Karpas-422 (cell line): ENCODE data around the gene MYO18A. TPM values are rescaled to one million over a fixed set of nuclear protein-coding genes. Genes with fewer than 3 reads are reported as not detected.
"Not testable (repeated sequence)": the region's sequence is repeated elsewhere in the genome, so short reads cannot be mapped to it uniquely, and the experiment has no call there.

Source experiments
- DNase-seq: peaks from one replicate; pipeline ENCODE4 v3.0.0-alpha.2; 2015
- H2AFZ ChIP-seq: fragments of 200-600 bp; sonication (generic); 2 replicates; pipeline ENCODE4 v1.6.1; 2014; ENCODE audit warnings: antibody characterized with exemption, low read length, mixed read lengths
- H3K27ac ChIP-seq: fragments of 200-600 bp; sonication (generic); 2 replicates; pipeline ENCODE4 v1.5.1; 2014; ENCODE audit warnings: mild to moderate bottlenecking, low read length, moderate library complexity
- H3K27me3 ChIP-seq: fragments of 200-600 bp; sonication (generic); 2 replicates; pipeline ENCODE4 v1.6.1; 2014; ENCODE audit warnings: low read length, mixed read lengths
- H3K36me3 ChIP-seq: fragments of 200-600 bp; sonication (generic); 2 replicates; pipeline ENCODE4 v1.6.1; 2014; ENCODE audit warnings: low read length, mixed read lengths; ENCODE audit not compliant: insufficient read depth
- H3K4me1 ChIP-seq: fragments of 200-600 bp; sonication (generic); 2 replicates; pipeline ENCODE4 v1.6.1; 2014; ENCODE audit warnings: mild to moderate bottlenecking, low read length, mixed read lengths
- H3K4me2 ChIP-seq: fragments of 200-600 bp; sonication (generic); 2 replicates; pipeline ENCODE4 v1.6.1; 2014; ENCODE audit warnings: low read length, low read depth, mild to moderate bottlenecking; ENCODE audit not compliant: poor library complexity, severe bottlenecking
- H3K4me3 ChIP-seq: fragments of 200-600 bp; sonication (generic); 2 replicates; pipeline ENCODE4 v1.5.1; 2014; ENCODE audit warnings: mild to moderate bottlenecking, antibody characterized with exemption, low read length, mixed read lengths
- H3K79me2 ChIP-seq: fragments of 200-600 bp; sonication (generic); 2 replicates; pipeline ENCODE4 v1.6.1; 2014; ENCODE audit warnings: mild to moderate bottlenecking, low read length, mixed read lengths
- H3K9ac ChIP-seq: fragments of 200-600 bp; sonication (generic); 2 replicates; pipeline ENCODE4 v1.6.0; 2014; ENCODE audit warnings: low read length
- H3K9me2 ChIP-seq: fragments of 200-600 bp; sonication (generic), shearing (Covaris generic); replicated peaks from 2 replicates; pipeline ENCODE4 v1.6.0; 2014; ENCODE audit warnings: mild to moderate bottlenecking, low read length, moderate library complexity; ENCODE audit not compliant: insufficient read depth
- H3K9me3 ChIP-seq: fragments of 300-700, 200-600 bp; sonication (generic); 2 replicates; pipeline ENCODE4 v1.6.1; 2014; ENCODE audit warnings: low read length, mixed read lengths
- H4K20me1 ChIP-seq: fragments of 200-600 bp; sonication (generic); 2 replicates; pipeline ENCODE4 v1.6.1; 2014; ENCODE audit warnings: mild to moderate bottlenecking, antibody characterized with exemption, low read length, low read depth; ENCODE audit not compliant: insufficient read depth
- total RNA-seq: library from RNA; depleted of rRNA; stranded (reverse); fragments of >200 nt; shearing (Covaris generic); gene quantifications from 2 replicates; pipeline ENCODE4 v1.2.3, GENCODE V29; 2014; ENCODE audit warnings: low replicate concordance

Gene MYO18A
- total RNA-seq, 1 experiment from 2014 or later = 16.4 TPM

GRCh38 chr17:29204068-29204804, 24.0 kb upstream of the MYO18A start:
- not testable (repeated sequence) for H3K4me3 ChIP-seq, H4K20me1 ChIP-seq, H3K4me1 ChIP-seq, H3K9me3 ChIP-seq, H3K9me2 ChIP-seq, H2AFZ ChIP-seq, H3K4me2 ChIP-seq, H3K9ac ChIP-seq, H3K27ac ChIP-seq, H3K27me3 ChIP-seq, H3K36me3 ChIP-seq, H3K79me2 ChIP-seq, DNase-seq

- Histone ChIP-seq H3K4me1 (peaks cover 27% of the 10 kb centered on the region), H3K27me3 (no peaks in the 10 kb centered on the region), H3K36me3 (no peaks in the 10 kb centered on the region), H3K4me2 (no peak overlapping the region), H4K20me1 (no peaks in the 10 kb centered on the region), H2AFZ (no peak overlapping the region), H3K79me2 (no peaks in the 10 kb centered on the region), H3K9ac (no peak overlapping the region), H3K9me3 (no peaks in the 10 kb centered on the region), H3K4me3 (no peak overlapping the region), H3K27ac (no peak overlapping the region), H3K9me2 (no peaks in the 10 kb centered on the region)
- DNase-seq = no peak
Measured at GRCh38 chr17:29197516-29198272, 17.5 kb upstream of the MYO18A start.

GRCh38 chr17:29196769-29197515, 16.7 kb upstream of the MYO18A start:
- no peak overlapping the region for H3K4me2 ChIP-seq
- H2AFZ ChIP-seq = no peak overlapping the region
- H4K20me1 ChIP-seq = no peaks in the 10 kb centered on the region
- no peak overlapping the region for H3K9ac ChIP-seq
- H3K36me3 ChIP-seq = no peaks in the 10 kb centered on the region
- no peaks in the 10 kb centered on the region for H3K27me3 ChIP-seq
- H3K27ac ChIP-seq = no peak overlapping the region
- H3K4me3 ChIP-seq = no peak overlapping the region
- DNase-seq = no peak
- no peaks in the 10 kb centered on the region for H3K79me2 ChIP-seq
- H3K9me2 ChIP-seq = no peaks in the 10 kb centered on the region
- peaks cover 27% of the 10 kb centered on the region for H3K4me1 ChIP-seq
- H3K9me3 ChIP-seq = no peaks in the 10 kb centered on the region

GRCh38 chr17:29195465-29196081, 15.4 kb upstream of the MYO18A start:
- no peaks in the 10 kb centered on the region for H3K79me2 ChIP-seq
- H3K4me3 ChIP-seq = peak overlapping the region; percentile 49
- peak overlapping the region; percentile 46 for H3K9ac ChIP-seq
- H3K9me2 ChIP-seq = no peaks in the 10 kb centered on the region
- no peaks in the 10 kb centered on the region for H3K9me3 ChIP-seq
- peak overlapping the region; percentile 55 for H3K27ac ChIP-seq
- no peaks in the 10 kb centered on the region for H4K20me1 ChIP-seq
- no peaks in the 10 kb centered on the region for H3K27me3 ChIP-seq
- no peaks in the 10 kb centered on the region for H3K36me3 ChIP-seq
- H3K4me1 ChIP-seq = peaks cover 27% of the 10 kb centered on the region
- H2AFZ ChIP-seq = peak overlapping the region; percentile 29; the same call in 1 of the 2 replicates
- peak; percentile 85 for DNase-seq
- peak overlapping the region; percentile 59 for H3K4me2 ChIP-seq

- no peak overlapping the region for H3K9ac ChIP-seq
- no peaks in the 10 kb centered on the region for H3K79me2 ChIP-seq
- no peak overlapping the region for H2AFZ ChIP-seq
- peak overlapping the region; percentile 59 for H3K4me2 ChIP-seq
- no peaks in the 10 kb centered on the region for H3K27me3 ChIP-seq
- no peak for DNase-seq
- H3K4me3 ChIP-seq = no peak overlapping the region
- no peaks in the 10 kb centered on the region for H3K36me3 ChIP-seq
- H4K20me1 ChIP-seq = no peaks in the 10 kb centered on the region
- no peaks in the 10 kb centered on the region for H3K9me3 ChIP-seq
- no peaks in the 10 kb centered on the region for H3K9me2 ChIP-seq
- no peak overlapping the region for H3K27ac ChIP-seq
- H3K4me1 ChIP-seq = peaks cover 27% of the 10 kb centered on the region
Measured at GRCh38 chr17:29194669-29195068, 14.5 kb upstream of the MYO18A start.

GRCh38 chr17:29193146-29193545, 12.9 kb upstream of the MYO18A start:
- H3K9ac ChIP-seq = no peak overlapping the region
- no peak overlapping the region for H3K27ac ChIP-seq

GRCh38 chr17:29190592-29191207, 10.5 kb upstream of the MYO18A start:
- Histone ChIP-seq H3K9ac (no peak overlapping the region), H2AFZ (no peak overlapping the region), H4K20me1 (no peaks in the 10 kb centered on the region), H3K79me2 (no peaks in the 10 kb centered on the region), H3K36me3 (no peaks in the 10 kb centered on the region), H3K4me1 (peaks cover 14% of the 10 kb centered on the region), H3K4me2 (no peak overlapping the region), H3K9me3 (no peaks in the 10 kb centered on the region), H3K27ac (no peak overlapping the region), H3K9me2 (no peaks in the 10 kb centered on the region), H3K4me3 (no peak overlapping the region), H3K27me3 (no peaks in the 10 kb centered on the region)
- no peak for DNase-seq

More at GRCh38 chr17:29193146-29193545, 12.9 kb upstream of the MYO18A start:
- no peaks in the 10 kb centered on the region for H3K9me2 ChIP-seq
- H3K36me3 ChIP-seq = no peaks in the 10 kb centered on the region
- H2AFZ ChIP-seq = no peak overlapping the region
- no peaks in the 10 kb centered on the region for H3K79me2 ChIP-seq
- H4K20me1 ChIP-seq = no peaks in the 10 kb centered on the region
- H3K4me1 ChIP-seq = peaks cover 32% of the 10 kb centered on the region
- no peaks in the 10 kb centered on the region for H3K9me3 ChIP-seq
- H3K27me3 ChIP-seq = no peaks in the 10 kb centered on the region
- H3K4me2 ChIP-seq = no peak overlapping the region
- no peak for DNase-seq
- no peak overlapping the region for H3K4me3 ChIP-seq
